Stimulated activated CD4-positive, alpha-beta T cell treated with anti-CD3 and anti-CD28 coated beads, Interleukin-1b, Interleukin-23, amount 100 ng/mL, for 24 hours (primary cell): Measurements from ENCODE around the gene GPHN.

ENCODE experiments used
- DNase-seq, 4 experiments: peaks; one replicate each; pipeline ENCODE4 v3.0.0-alpha.2; 2020; ENCODE audit warnings: low read depth in 4 of 4, low spot score in 1 of 4

Gene GPHN

GRCh38 chr14:67195279-67195678, 687.3 kb downstream of the GPHN start:
- DNase-seq, result no peak

GRCh38 chr14:67199016-67199415, 691.1 kb downstream of the GPHN start:
- no peak for DNase-seq

GRCh38 chr14:67207810-67208209, 699.9 kb downstream of the GPHN start:
- no peak for DNase-seq

DNA sequence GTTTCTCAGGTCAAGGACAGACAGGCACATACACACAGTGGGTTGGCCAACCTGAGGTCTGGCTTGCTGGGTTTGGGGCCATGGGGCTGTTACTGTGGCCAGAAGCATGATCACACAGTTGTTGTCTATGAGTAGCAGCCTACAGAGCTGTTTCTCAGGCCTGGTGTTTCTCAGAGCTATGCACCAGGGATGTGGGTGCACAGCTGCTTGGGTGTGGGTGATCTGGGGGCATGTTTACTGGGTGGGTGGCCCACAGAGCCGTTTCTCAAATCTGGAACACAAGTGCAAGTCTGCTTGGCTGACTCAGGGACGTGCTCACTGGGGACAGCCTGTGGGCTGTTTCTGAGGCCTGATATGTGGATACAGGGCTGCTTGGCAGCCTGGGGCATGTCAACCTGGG, 710.2 kb downstream of the GPHN start:
- DNase-seq, result no peak

DNA sequence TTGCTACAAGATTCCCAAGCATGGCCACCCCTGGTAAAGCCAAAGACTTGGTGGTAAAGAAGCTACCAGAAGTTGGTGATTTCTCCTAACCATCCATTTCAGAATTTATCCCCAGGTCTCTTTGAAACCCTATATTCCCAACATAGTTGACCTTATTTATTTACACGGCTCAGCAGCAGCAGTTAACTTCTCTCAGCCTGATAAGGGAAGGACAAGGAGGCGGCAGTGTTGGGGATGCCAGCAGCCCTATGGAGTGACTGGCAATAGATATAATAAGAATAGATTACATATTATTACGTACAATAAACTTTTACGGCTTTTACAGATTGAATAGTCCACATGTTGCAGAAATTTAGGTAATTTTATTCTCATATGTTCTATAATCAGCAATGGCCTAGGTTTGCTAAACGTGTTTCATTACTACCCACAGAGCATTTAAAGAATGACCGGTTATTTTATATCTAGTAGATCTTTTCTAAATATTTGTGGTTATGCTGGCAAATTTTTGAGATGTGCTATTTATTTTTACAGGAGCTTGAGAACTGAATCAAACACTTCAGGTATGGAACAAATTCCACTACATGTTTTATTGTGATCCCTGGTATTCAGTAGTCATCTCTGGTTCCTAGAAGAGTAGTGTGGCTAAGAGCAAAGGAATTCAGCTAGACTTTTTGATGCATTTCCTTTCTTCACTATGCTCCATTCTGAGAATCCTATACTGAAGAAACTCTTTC, 713.5 kb downstream of the GPHN start:
- DNase-seq, result no peak

DNA sequence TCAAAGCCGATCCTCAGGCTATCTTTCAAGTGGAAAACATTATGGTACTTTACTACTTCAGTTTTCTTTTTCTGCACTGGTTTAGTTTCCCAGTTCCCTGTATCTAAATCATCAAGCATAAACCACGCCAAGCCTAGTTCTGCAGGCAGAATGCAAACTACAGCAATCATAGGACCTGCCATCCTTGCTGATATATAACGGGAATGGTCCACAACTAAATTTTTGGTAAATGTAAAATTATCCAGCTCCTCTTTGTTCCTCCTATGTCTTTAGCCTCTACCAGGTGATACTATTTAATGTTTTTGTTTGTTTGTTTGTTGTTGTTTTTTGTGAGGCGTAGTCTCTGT, 714.0 kb downstream of the GPHN start:
- DNase-seq, result no peak

- no peak for DNase-seq
Measured at GRCh38 chr14:67225523-67225922, 717.6 kb downstream of the GPHN start.

GRCh38 chr14:67228325-67228984, 720.5 kb downstream of the GPHN start:
- DNase-seq, result no peak
